Adrenal gland (tissue), 5 donors: ENCODE data around the gene P3H2.

Source experiments
- POLR2A ChIP-seq, 2 donors: fragments of 450-650 bp; IDR thresholded peaks; one replicate each; pipeline ENCODE4 v1.6.1; 2017; ENCODE audit warnings: antibody characterized with exemption in 2 of 2, mild to moderate bottlenecking in 2 of 2, moderate library complexity in 1 of 2
- TF ChIP-seq, protein P1 (sequence below), 6 experiments: fragments of 450-650 bp in 4 of 6; fragments of 200-600 bp in 2 of 6; sonication (generic) in 1 of 6; IDR thresholded peaks; 1 replicate in 5 of 6; 2 replicates in 1 of 6; pipeline versions ENCODE4 v1.5.1 to v1.8.0; 2016 to 2021; ENCODE audit warnings: antibody characterized with exemption in 6 of 6, mild to moderate bottlenecking in 2 of 6, moderate library complexity in 1 of 6
- donor health status: DM: no; HTN: no; CAD: no.

DNA sequence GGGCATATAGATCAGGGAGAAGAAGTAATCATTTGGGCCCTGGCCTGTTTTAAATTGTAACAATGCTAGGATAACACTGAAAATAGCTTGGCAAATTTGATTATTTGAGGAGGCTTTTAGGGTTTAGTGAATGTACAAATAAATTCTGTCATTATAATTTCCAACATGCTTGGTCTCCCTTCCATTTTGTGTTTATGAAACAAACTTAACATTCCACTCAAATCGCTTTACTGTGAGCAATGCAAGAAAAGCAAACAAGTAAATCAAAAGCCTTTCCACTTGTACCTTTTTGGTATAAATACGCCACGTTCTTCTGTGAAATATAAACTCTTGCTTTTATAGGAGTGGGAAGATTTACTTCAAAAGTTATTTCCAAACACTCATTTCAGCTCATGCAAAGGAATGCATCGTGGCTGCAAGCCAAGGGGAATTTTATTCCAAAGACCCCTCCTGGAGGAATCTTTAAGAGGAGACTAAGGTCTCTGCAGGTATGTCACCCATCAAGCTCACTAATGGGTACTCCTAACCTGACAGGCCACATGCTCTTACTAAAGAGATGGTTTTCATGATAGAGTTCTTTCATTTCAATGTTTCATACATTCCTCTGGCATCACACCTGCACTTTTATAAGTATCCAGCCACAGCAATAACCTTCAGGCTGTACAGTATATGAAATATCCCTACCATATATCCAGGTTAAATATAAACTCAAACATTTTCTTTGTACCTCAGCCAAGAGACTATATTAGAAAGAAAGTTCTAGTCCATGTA, 115.2 kb downstream of the P3H2 start:
- TF ChIP-seq, protein P1, sequence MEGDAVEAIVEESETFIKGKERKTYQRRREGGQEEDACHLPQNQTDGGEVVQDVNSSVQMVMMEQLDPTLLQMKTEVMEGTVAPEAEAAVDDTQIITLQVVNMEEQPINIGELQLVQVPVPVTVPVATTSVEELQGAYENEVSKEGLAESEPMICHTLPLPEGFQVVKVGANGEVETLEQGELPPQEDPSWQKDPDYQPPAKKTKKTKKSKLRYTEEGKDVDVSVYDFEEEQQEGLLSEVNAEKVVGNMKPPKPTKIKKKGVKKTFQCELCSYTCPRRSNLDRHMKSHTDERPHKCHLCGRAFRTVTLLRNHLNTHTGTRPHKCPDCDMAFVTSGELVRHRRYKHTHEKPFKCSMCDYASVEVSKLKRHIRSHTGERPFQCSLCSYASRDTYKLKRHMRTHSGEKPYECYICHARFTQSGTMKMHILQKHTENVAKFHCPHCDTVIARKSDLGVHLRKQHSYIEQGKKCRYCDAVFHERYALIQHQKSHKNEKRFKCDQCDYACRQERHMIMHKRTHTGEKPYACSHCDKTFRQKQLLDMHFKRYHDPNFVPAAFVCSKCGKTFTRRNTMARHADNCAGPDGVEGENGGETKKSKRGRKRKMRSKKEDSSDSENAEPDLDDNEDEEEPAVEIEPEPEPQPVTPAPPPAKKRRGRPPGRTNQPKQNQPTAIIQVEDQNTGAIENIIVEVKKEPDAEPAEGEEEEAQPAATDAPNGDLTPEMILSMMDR (IDR thresholded peaks at IDR 0.05) = no peak
- no peak for TF ChIP-seq POLR2A (IDR thresholded peaks at IDR 0.05)
